ENCODE data around the gene DSP. TPM values are rescaled to one million over a fixed set of nuclear protein-coding genes. Genes with fewer than 3 reads are reported as not detected.

The DSP gene, protein sequence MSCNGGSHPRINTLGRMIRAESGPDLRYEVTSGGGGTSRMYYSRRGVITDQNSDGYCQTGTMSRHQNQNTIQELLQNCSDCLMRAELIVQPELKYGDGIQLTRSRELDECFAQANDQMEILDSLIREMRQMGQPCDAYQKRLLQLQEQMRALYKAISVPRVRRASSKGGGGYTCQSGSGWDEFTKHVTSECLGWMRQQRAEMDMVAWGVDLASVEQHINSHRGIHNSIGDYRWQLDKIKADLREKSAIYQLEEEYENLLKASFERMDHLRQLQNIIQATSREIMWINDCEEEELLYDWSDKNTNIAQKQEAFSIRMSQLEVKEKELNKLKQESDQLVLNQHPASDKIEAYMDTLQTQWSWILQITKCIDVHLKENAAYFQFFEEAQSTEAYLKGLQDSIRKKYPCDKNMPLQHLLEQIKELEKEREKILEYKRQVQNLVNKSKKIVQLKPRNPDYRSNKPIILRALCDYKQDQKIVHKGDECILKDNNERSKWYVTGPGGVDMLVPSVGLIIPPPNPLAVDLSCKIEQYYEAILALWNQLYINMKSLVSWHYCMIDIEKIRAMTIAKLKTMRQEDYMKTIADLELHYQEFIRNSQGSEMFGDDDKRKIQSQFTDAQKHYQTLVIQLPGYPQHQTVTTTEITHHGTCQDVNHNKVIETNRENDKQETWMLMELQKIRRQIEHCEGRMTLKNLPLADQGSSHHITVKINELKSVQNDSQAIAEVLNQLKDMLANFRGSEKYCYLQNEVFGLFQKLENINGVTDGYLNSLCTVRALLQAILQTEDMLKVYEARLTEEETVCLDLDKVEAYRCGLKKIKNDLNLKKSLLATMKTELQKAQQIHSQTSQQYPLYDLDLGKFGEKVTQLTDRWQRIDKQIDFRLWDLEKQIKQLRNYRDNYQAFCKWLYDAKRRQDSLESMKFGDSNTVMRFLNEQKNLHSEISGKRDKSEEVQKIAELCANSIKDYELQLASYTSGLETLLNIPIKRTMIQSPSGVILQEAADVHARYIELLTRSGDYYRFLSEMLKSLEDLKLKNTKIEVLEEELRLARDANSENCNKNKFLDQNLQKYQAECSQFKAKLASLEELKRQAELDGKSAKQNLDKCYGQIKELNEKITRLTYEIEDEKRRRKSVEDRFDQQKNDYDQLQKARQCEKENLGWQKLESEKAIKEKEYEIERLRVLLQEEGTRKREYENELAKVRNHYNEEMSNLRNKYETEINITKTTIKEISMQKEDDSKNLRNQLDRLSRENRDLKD (N-terminal part only)
- total RNA-seq = 0.25 and 0.33 TPM in 2 replicates

DNA sequence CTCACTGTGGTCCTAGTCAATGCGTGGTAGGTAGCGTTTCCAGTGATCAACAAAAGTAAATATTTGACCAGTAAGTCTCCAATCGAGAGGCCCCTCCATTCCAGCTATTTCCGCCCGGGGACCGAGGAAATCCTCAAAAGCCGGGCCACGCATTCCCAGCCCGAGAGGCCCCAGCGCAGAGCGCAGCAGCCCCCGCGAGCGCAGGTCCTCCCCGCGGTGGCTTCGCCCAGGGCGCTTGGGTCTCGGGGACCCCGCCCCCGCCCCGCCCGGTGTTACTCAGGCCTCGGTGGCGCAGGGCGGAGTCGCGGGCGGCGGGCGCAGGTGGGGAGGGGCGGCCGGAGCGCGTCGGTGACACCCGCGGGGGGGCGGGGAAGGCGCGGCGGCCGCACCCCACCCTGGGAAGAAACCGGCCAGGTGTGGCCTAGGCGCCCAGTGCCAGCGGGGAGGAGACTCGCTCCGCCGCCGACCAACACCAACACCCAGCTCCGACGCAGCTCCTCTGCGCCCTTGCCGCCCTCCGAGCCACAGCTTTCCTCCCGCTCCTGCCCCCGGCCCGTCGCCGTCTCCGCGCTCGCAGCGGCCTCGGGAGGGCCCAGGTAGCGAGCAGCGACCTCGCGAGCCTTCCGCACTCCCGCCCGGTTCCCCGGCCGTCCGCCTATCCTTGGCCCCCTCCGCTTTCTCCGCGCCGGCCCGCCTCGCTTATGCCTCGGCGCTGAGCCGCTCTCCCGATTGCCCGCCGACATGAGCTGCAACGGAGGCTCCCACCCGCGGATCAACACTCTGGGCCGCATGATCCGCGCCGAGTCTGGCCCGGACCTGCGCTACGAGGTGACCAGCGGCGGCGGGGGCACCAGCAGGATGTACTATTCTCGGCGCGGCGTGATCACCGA, at the start of gene DSP:
Gene DSP (plus strand): TSS at position 497 of the 890 bp plus-strand sequence. CDS start 245 bp downstream, at position 742.

DNA sequence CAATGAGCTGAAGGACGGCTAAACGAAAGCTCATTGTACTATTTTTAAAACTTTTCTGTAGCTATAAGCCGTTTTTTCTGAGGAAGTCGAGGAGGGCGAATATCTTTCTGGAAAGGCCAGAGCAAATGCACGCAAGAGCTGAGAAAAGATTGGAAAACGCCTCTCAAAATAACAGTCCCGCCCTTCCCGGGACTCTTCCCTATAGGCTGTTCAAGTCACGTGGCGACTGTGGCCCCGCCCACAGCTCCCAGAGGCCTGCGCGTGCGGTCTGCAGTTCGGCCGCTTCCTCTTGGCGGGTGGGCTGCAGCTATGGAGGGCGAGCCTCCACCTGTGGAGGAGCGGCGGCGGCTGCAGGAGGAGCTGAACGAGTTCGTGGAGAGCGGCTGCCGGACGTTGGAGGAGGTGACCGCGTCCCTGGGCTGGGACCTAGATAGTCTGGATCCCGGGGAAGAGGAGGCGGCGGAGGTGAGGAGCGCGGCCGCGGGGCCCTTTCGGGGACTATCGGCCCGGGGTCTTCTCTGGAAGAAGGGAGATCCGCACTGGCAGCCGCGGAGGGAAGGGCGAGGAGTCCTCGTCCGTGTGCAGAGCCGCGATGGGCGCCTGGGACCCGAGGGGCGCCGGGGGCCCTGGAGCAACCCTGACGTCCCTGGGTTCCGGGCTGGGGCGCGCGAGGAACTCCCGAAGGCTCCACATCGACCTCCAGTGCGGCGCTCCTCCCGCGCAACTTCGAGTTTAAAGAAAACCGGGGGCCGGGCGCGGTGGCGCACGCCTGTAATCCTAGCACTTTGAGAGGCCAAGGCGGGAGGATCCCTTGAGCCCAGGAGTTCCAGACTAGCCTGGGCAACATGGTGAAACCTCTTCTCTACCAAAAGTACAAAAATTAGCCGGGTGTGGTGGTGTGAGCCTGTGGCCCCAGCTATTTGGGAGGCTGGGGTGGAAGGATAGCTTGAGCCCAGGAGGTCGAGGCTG, 48.8 kb downstream of the DSP start, which contains the start of gene SNRNP48:
Gene SNRNP48 (plus strand): TSS at position 250 of the 969 bp plus-strand sequence. CDS start 60 bp downstream, at position 310.

Other genes with a start within 250 kb of the DSP start
- 90.4 and 148 TPM in 2 replicates for gene SSR1, start 228.5 kb upstream of the DSP start, total RNA-seq
- under 0.01 and 0.11 TPM in 2 replicates for gene CAGE1, start 151.9 kb upstream of the DSP start, total RNA-seq
- gene RIOK1, start 151.9 kb upstream of the DSP start, total RNA-seq = 18.2 and 20.3 TPM in 2 replicates
- 14.6 and 18.8 TPM in 2 replicates for gene SNRNP48, start 48.5 kb downstream of the DSP start, total RNA-seq
- 0.55 and 3.7 TPM in 2 replicates for gene BMP6, start 184.4 kb downstream of the DSP start, total RNA-seq

Data from uterine smooth muscle cell (primary cell).